NOMO-1 treated with DMSO at 0.1 percent for 48 hours (cell line): ENCODE measurements around the gene PREB.
"Not testable (repeated sequence)": the region's sequence is repeated elsewhere in the genome, so short reads cannot be mapped to it uniquely, and the experiment has no call there.

Source experiments
- DNase-seq: peaks from one replicate; lab custom pipeline; 2025; ENCODE audit not compliant: unreplicated experiment; lab: John Stamatoyannopoulos, UW

Gene PREB

DNA sequence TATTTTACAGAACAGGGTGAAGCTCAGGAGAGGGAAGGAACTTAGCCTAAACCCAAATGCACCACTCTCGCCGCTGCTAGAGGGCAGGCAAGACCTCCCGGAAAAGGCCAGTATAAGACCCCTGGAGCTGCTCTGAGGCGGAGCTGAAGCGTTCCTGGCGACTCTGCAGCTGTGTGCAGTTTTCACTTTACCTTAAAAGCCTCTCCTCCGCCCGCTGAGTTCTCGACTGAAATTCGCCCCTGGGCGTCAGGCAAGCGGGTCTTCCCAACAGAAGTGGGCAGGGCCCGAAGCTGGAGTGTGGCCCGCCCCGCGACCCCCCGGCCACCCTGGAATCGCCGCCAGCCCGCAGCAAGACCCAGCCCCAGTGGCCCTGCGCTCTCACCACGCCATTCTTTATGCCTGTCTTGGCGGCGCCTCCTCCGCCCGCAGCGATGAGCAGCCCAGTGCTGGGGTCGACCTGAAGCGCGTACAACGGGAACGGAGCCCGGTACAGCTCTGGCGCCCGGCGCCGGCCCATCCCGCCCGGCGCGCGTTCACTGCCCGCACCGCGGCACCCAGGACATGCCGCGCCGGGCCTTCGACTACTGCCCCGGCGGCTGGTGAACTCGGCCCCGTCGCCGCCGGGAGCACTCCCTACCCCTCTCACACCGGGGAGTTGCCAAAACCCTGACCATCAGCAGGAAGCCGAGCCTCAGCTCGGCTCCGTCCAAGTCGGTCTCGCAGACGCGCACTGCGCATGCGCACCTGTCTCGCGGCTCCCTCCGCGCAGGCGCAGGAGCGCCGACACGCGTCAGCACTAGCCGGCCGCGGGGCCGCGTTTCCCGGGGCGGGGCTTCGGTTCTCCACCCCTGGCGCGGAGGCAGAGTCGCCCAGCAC lies at the start of gene PREB:
Gene PREB, minus strand, starts transcription at position 732 of the 876 bp plus-strand sequence. Its CDS starts 215 bp downstream, at position 517.
- peak; percentile 92 for DNase-seq

DNA sequence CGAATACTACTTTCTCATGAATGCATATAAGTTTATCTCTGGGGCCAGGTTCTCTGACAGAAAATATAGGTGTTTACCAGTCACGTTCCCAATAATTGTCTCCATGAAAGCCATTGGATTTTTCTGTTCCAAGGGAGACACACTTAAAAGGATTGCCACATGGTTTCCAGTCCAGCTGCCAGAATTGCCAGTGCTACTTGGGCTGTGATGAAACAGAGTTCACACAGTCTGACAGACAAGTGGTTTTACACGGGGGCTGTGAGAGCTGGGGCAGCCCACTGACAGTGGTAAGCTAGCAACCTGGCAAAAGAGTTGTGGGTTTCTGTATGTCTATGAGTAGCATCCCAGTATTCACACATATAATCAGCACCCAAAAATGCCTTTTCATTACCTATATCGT lies 49.7 kb upstream of the PREB start:
- no peak for DNase-seq

- DNase-seq = no peak
Observed at GRCh38 chr2:27182346-27182745, 47.9 kb upstream of the PREB start.

- DNase-seq = no peak
Observed at GRCh38 chr2:27179344-27180000, 45.0 kb upstream of the PREB start.

DNA sequence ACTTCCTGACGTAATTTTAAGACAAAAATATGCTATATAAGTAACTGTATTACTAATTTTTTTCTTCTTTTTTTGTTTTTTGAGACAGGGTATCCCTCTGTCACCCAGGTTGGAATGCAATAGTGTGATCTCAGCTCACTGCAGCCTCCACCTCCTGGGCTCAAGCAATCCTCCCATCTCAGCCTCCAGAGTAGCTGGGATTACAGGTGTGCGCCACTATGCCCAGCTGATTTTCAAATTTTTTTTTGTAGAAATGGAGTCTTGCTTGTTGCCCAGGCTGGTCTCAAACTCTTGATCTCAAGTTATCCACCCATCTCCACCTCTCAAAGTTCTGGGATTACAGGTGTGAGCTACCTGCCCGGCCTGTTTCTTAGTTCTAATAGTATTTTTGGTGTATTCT lies 44.0 kb upstream of the PREB start:
- no peak for DNase-seq

DNA sequence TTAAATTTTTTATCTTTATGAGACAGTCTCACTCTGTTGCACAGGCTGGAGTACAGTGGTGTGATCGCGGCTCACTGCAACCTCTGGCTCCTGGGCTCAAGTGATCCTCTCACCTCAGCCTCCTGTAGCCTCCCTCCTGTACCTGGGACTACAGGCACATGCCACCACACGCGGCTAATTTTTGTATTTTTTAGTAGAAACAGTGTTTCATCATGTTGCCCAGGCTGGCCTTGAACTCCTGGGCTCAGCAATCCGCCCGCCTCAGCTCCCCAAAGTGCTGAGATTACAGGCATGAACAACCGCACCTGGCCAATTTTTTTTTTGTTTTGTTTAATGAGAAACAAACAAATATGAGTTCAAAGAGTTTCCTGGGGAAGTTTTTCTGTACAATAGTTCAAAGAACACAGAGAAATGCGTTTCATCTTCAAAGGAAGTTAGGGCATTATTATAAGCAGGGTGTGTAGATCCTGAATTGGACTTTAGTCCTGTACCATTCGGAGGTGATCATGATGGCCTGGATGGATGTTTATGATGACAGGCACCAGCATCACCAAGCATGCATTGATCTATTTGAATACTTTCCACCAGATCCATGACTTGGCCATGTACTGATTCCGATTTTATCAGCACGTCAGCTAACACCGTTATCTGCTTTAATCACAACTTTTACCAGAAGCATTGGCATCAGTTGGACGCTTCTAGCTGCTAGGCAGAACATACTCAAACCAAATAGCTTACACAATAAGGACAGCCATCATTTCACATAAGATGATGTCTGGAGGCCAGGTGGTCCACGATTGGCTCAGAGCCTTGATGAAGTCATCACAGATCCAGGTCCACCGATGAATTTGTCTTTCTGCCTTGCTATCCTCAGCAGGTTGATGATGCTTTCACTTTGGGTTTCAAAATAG lies 43.3 kb upstream of the PREB start:
- no peak for DNase-seq

DNA sequence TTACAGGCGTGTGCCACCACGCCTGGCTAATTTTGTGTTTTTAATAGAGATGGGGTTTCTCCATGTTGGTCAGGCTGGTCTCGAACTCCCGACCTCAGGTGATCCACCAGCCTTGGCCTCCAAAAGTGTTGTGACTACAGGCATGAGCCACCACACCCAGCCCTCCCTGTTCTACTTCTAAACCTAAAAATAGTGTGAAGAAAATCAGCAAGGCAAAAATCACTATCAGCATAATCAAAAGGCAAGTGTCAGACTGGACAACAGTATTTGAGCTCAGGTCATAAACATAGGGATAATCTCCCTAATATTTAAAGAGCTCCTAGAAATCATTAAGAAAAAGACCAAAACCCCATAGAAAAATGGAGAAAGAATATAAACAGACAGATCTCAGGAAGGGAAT lies 41.3 kb upstream of the PREB start:
- DNase-seq = not testable (repeated sequence)

- DNase-seq = no peak
Observed at GRCh38 chr2:27175330-27175729, 40.9 kb upstream of the PREB start.

DNA sequence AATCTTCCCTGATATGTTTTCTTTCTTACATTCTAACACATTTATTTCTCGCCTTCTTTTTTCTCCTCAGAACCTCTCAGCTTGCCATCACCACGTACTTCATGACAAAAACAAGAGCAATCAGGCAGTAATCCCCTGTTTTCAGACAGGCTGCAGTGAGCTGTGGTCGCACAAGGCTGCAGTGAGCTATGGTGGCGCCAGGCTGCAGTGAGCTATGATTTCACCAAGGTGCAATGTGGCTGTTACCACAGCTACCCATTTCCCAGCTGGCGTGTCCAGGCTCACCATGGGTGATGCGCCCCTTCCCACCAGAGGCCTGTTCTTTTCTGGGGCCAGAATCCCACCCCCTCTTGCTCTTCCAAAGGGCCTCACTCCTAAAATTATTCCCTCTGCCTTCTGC lies 40.2 kb upstream of the PREB start:
- no peak for DNase-seq

DNA sequence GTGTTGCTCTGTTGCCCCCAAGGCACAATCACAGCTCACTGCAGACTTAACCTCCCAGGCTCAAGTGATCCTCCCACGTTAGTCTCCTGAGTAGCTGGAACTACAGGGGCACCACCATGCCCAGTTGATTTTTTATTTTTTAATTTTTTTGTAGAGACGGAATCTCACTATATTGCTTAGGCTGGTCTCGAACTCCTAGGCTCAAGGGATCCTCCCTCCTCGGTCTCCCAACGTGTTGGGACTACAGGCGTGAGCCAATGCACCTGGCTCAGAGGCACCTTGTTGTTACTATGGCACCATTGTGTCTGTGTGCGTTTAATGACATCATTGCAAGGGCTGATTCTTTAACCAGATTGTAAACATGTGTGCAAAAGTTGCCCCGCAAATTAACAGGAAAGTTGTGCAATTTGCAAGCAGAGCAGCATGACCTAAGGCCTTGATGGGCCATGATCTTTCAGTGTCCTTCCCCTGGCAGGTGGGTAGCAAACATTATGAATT lies 37.0 kb upstream of the PREB start:
- no peak for DNase-seq

GRCh38 chr2:27170581-27171337 lies 36.3 kb upstream of the PREB start:
- DNase-seq = no peak

DNA sequence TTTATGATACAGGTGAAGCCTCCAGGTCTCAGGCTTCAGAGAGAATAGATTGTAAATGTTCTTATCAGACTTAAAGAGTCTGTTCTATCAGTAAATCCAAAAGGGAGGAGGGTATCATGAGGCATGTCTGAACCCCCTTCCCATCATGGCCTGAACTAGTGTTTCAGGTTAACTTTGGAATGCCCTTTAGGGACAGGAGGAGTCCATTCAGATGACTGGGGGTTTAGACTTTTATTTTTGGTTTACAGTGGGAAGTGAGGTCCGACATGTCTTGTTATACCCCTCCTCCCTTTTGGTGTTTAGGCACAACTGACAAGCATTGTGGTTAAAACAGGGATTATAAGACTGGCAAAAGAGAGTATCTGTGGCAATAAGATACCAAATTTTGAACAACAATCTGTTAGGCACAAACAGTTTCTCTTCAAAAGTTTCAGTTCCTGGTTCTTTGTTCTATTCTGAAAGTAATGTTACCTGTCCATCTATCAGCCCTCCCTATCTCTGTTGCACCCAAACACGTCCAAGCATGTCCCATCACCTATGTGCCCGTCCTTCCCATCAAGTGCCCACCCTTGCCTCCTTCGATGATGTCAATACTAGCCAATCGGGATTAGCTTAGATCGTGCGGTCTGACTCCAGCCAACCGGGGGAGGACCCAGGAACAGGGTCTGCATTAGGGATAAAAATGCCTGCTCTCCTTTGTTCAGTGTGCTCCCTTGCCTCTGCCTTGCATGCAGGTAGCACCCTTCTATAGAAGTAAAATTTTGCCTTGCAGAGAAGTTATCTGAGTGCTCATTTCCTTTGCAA lies 30.7 kb upstream of the PREB start:
- DNase-seq = no peak

DNA sequence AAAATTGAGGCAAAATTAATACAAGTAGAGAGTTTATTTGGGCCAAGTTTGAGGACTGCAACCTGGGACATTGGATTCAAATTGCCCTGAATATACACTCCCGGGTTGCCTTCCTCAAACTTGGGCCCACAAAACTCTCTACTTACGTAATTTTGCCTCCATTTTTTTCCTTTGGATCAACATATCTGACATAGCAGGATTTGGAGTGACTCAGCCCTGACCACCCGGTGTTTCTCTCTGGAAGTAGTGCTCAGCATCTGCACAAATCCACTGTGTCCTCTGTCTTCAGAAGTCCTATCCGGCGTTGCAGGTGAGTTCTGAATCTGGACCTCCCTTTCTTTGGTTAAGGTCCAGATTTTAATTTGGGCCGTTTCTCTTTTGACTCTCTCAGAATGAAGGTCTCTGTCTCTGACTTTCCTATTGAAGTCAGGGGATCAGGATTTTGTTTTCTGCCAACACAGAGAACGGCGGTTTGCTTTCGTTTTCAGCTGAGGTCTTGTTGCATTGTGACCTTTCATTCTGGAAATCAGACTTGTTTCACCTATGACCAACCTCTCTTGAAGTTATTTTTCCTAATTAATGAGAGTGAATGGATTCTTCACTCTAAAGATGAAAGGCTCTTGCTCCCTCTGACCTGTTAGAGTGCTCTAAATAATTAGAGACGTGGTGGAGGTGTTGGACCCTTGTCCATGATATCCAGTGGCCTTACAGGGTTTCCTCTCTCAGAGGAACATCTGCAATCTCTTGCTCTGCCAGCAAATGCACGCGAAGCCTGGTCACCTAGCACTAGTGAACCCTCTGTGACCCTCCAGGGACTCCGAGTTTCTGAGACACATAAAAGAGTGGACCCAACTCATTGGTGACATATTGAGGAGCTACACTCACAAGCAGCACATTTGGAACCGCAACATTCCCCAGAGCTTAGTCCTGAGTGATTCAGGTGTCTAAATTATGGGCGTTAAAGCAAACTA lies 28.0 kb upstream of the PREB start:
- DNase-seq = no peak

DNA sequence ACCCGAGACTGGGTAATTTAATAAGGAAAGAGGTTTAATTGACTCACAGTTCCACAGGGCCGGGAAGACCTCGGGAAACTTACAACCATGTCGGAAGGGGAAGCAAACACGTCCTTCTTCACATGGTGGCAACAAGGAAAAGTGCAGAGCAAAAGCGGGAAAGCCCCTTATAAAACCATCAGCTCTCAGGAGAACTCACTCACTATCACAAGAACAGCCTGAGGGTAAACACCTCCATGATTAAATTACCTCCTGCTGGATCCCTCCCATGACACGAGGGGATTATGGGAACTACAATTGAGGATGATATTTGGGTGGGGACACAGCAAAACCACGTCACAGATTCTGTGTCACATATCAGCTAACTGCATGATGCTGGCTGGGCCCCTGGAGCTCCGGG lies 25.8 kb upstream of the PREB start:
- DNase-seq = no peak

DNA sequence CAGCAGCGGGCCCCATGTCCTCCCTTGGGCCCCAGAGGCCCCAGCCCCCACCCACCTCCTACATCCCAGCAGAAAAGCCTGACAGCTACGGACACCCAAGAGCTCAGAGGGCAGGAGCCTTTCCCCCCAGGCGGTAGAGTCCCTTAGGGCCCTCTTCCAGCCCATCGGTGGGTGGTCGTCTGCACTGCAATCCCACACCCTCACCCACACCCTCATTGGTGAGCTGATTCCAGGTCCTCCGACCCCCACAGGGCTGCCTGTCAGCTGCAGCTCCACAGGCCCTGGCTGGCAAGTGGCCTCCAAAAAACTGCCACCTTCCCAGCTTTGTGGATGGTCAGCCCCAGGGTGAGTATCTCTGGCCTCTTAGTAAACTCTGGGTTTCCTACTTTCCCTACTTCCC lies 24.8 kb upstream of the PREB start:
- no peak for DNase-seq

DNA sequence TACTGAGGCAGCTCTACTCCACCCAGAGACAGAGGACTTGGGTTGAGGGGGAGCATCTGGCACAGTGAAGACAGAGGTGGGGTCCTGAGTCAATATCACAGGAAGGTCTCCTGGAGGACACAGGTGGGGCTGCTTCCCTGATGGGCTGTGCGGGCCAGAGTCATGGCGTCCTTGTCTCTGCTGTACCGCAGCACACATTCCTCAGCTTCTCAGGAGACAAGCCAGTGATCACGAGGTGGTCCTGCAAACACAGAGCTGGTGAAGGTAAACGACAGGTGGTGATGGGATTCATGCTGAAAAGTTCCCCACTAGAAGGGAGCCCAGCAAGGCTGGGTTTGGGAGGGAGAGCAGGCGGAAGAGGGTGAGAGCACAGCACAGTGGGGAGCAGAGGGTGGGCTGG lies 24.0 kb upstream of the PREB start:
- DNase-seq = no peak

DNA sequence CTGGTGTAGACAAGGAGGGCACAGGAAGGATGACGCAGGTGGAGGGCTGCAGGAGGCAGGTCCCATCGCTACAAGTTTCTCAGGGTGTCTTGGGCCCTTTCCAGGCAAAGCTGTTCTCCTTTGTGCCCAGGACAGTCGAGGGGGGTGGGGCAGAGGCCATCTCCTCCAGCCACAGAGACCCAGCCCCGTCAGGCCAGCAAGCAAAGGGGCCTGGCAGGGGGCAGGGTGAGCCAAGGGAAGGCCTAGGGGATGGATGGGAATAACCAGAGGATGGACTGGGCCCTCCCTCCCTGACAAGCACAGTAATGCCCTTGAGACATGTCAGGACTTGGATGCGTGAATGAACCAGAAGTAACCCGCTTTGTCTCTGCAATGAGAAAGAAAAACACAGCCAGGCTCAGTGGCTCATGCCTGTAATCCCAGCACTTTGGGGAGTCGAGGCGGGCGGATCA lies 20.7 kb upstream of the PREB start:
- no peak for DNase-seq

- no peak for DNase-seq
Observed at GRCh38 chr2:27154488-27154887, 20.1 kb upstream of the PREB start.
